ENCODE results near the gene PKHD1. TPM values are rescaled to one million over a fixed set of nuclear protein-coding genes. Genes with fewer than 3 reads are reported as not detected.

PKHD1 gene
- total and polyA plus RNA-seq, 2 of the 8 experiments (the other 6 are each of a cell fraction or from before 2014, with no cell fraction given), result 0.06 to 0.09 TPM

- Histone ChIP-seq H4K91ac (replicated peaks; ENCODE audit: insufficient read length, low read length) (no peak overlapping the region), H3K4me2 (ENCODE audit: insufficient read depth in 1 of 2, low read depth in 2 of 2, low read length in 2 of 2) (no peak overlapping the region), H3K9ac (replicated peaks in 1 of 4; ENCODE audit: extremely low read depth in 1 of 4, low read depth in 3 of 4, low read length in 3 of 4) (no peak overlapping the region), H3K36me3 (ENCODE audit: control insufficient read depth in 2 of 4, insufficient read depth in 4 of 4, low read length in 3 of 4) (no peaks in the 10 kb centered on the region), H4K5ac (ENCODE audit: insufficient read length, low read depth, low read length) (no peak overlapping the region), H3K4me3 (ENCODE audit: extremely low read depth in 1 of 4, insufficient read depth in 2 of 4, low read depth in 3 of 4, low read length in 4 of 4) (no peak overlapping the region), H3K4ac (replicated peaks; ENCODE audit: insufficient read length, low read depth, low read length) (no peak overlapping the region), H3K79me1 (ENCODE audit: low read depth, low read length) (no peaks in the 10 kb centered on the region), H2AFZ (ENCODE audit: low read length) (no peak overlapping the region), H3K18ac (ENCODE audit: extremely low read depth, low read length) (no peak overlapping the region), H2BK120ac (replicated peaks; ENCODE audit: low read depth, low read length) (no peak overlapping the region), H2BK20ac (ENCODE audit: low read length) (no peak overlapping the region), H3K79me2 (ENCODE audit: control insufficient read depth in 1 of 2, insufficient read depth in 2 of 2, low read length in 2 of 2) (no peaks in the 10 kb centered on the region), H2BK15ac (ENCODE audit: low read length) (no peak overlapping the region), H4K8ac (ENCODE audit: extremely low read depth, insufficient read depth, low read length) (no peak overlapping the region), H3K23ac (ENCODE audit: insufficient read length) (no peak overlapping the region), H3K4me1 (replicated peaks in 1 of 4; ENCODE audit: control insufficient read depth in 3 of 4, insufficient read depth in 4 of 4, low read length in 3 of 4) (peaks cover 0 to 4% (median 0%) of the 10 kb centered on the region in 4 experiments; a peak in 1 of 7 replicates), H2BK5ac (ENCODE audit: low read depth, low read length) (no peak overlapping the region), H3K14ac (ENCODE audit: insufficient read length) (no peak overlapping the region), H2BK12ac (ENCODE audit: low read depth, low read length) (no peak overlapping the region), H2AK5ac (ENCODE audit: low read depth, low read length) (no peak overlapping the region), H3K9me3 (ENCODE audit: insufficient read depth in 2 of 2, low read depth in 1 of 2, low read length in 1 of 2) (peaks cover 0 to 1% of the 10 kb centered on the region in 2 experiments; a peak in 1 of 4 replicates), H3K56ac (replicated peaks; ENCODE audit: insufficient read length, low read depth, low read length) (no peak overlapping the region), H3K27ac (ENCODE audit: low read depth, low read length) (no peak overlapping the region), H3K23me2 (ENCODE audit: low read depth, low read length) (no peaks in the 10 kb centered on the region), H3K27me3 (replicated peaks in 1 of 4; ENCODE audit: control insufficient read depth in 3 of 4, extremely low read depth in 1 of 4, insufficient read depth in 3 of 4, low read length in 3 of 4) (no peaks in the 10 kb centered on the region), H4K20me1 (replicated peaks in 1 of 2; ENCODE audit: control insufficient read depth in 1 of 2, insufficient read depth in 2 of 2, low read length in 2 of 2) (no peaks in the 10 kb centered on the region)
- CTCF ChIA-PET (ENCODE audit: partially characterized antibody), result interaction anchor here (1.3 kb wide), 1 partner anchor 15 kb away, joined by 4 read pairs; the partner anchor contains the start of gene PKHD1
- WGBS, 2 experiments (ENCODE audit: extremely low coverage in 1 of 2, insufficient coverage in 1 of 2, insufficient read length in 1 of 2, insufficient replicate concordance in 2 of 2, low coverage in 1 of 2, low lambda C conversion rate in 2 of 2, missing lambda C conversion rate in 1 of 2), result 89% methylated on average over 1 of the region's 1 CpG; no CpG with 5 or more reads in 1 of the 2 experiments
- POLR2A ChIA-PET (ENCODE audit: partially characterized antibody), result interaction anchor here (0.6 kb wide), 1 partner anchor 200 kb away, joined by 3 read pairs; no protein-coding TSS in a partner anchor
- DNase-seq (ENCODE audit: low read depth in 1 of 2, low spot score in 2 of 2) (no peak), FAIRE-seq (no peak)
- no peak for TF ChIP-seq SP4 (IDR thresholded peaks at IDR 0.05; ENCODE audit: low read length)
- no peak for TF ChIP-seq NANOG (IDR thresholded peaks at IDR 0.05; ENCODE audit: insufficient read depth, low read depth, low read length, poor library complexity, severe bottlenecking)
- no peak for TF ChIP-seq JUND (IDR thresholded peaks at IDR 0.05; ENCODE audit: low read length)
- no peak for TF ChIP-seq CTBP2 (IDR thresholded peaks at IDR 0.05; ENCODE audit: borderline replicate concordance, insufficient read depth, insufficient read length, low read length)
- no peak for TF ChIP-seq SRF (IDR thresholded peaks at IDR 0.05; ENCODE audit: low read depth, low read length)
- no peak for TF ChIP-seq CHD2 (IDR thresholded peaks at IDR 0.05; ENCODE audit: low read length)
- no peak for TF ChIP-seq RXRA (IDR thresholded peaks at IDR 0.05; ENCODE audit: insufficient read depth, low read depth, low read length)
- no peak for TF ChIP-seq RNF2 (IDR thresholded peaks at IDR 0.05; ENCODE audit: borderline replicate concordance, low read depth, low read length, missing control alignments, poor library complexity, severe bottlenecking)
- TF ChIP-seq ZNF274 (IDR thresholded peaks at IDR 0.05; ENCODE audit: borderline replicate concordance, extremely low read depth, low read length), result no peak
- TF ChIP-seq POU5F1 (IDR thresholded peaks at IDR 0.05; ENCODE audit: low read depth, low read length), result no peak
- no peak for TF ChIP-seq NRF1 (IDR thresholded peaks at IDR 0.05; ENCODE audit: low read depth, low read length)
These were observed 15.0 kb upstream of the PKHD1 start for GRCh38 chr6:52102405-52102804.

Measured in H1 (cell line).